H9 (cell line): ENCODE data around the gene GAS2L2. TPM values are rescaled to one million over a fixed set of nuclear protein-coding genes. Genes with fewer than 3 reads are reported as not detected.

ENCODE experiments used
- DNase-seq: peaks from one replicate; pipeline ENCODE4 v3.0.0-alpha.2; 2017
- H2AFZ ChIP-seq: one replicate; pipeline ENCODE4 v1.6.1; 2013; ENCODE audit warnings: mild to moderate bottlenecking, low read length, control low read depth, moderate library complexity
- H2AK5ac ChIP-seq: 2 replicates; pipeline ENCODE4 v1.6.1; 2013; ENCODE audit warnings: low read length, control low read depth, mixed read lengths; ENCODE audit not compliant: insufficient read length
- H2BK120ac ChIP-seq: one replicate; pipeline ENCODE4 v1.6.1; 2013; ENCODE audit warnings: low read depth, mild to moderate bottlenecking, low read length, control low read depth, inconsistent platforms; ENCODE audit not compliant: poor library complexity, severe bottlenecking
- H2BK12ac ChIP-seq: 2 replicates; pipeline ENCODE4 v1.6.1; 2013; ENCODE audit warnings: low read length, control low read depth, mixed read lengths, low read depth; ENCODE audit not compliant: insufficient read length
- H2BK15ac ChIP-seq: 2 replicates; pipeline ENCODE4 v1.6.1; 2013; ENCODE audit warnings: low read depth, low read length, control low read depth
- H2BK20ac ChIP-seq: one replicate; pipeline ENCODE4 v1.6.1; 2013; ENCODE audit warnings: low read depth, mild to moderate bottlenecking, low read length, control low read depth, inconsistent platforms; ENCODE audit not compliant: poor library complexity, severe bottlenecking
- H2BK5ac ChIP-seq: 2 replicates; pipeline ENCODE4 v1.6.1; 2013; ENCODE audit warnings: low read length, control low read depth, mixed read lengths; ENCODE audit not compliant: insufficient read length
- H3K14ac ChIP-seq: 2 replicates; pipeline ENCODE4 v1.6.1; 2013; ENCODE audit warnings: low read length, control low read depth; ENCODE audit not compliant: insufficient read depth
- H3K18ac ChIP-seq: 2 replicates; pipeline ENCODE4 v1.6.1; 2013; ENCODE audit warnings: low read depth, mild to moderate bottlenecking, mixed read lengths, low read length, control low read depth; ENCODE audit not compliant: insufficient read length
- H3K23ac ChIP-seq: 2 replicates; pipeline ENCODE4 v1.6.1; 2013; ENCODE audit warnings: low read length, control low read depth, mixed read lengths, low read depth; ENCODE audit not compliant: insufficient read length
- H3K23me2 ChIP-seq: 2 replicates; pipeline ENCODE4 v1.6.1; 2013; ENCODE audit warnings: low read depth, mild to moderate bottlenecking, mixed read lengths, low read length, control low read depth; ENCODE audit not compliant: insufficient read length, poor library complexity, severe bottlenecking
- H3K27ac ChIP-seq: 2 replicates; pipeline ENCODE4 v1.5.1; 2013; ENCODE audit warnings: low read length, control low read depth, mixed read lengths, low read depth; ENCODE audit not compliant: insufficient read length
- H3K27me3 ChIP-seq: 2 replicates; pipeline ENCODE4 v1.6.1; 2013; ENCODE audit warnings: low read length, control low read depth, inconsistent platforms; ENCODE audit not compliant: insufficient read depth
- H3K4ac ChIP-seq: 2 replicates; pipeline ENCODE4 v1.6.1; 2013; ENCODE audit warnings: low read depth, mild to moderate bottlenecking, control low read depth, inconsistent platforms, low read length, moderate library complexity
- H3K4me1 ChIP-seq: 2 replicates; pipeline ENCODE4 v1.6.1; 2013; ENCODE audit warnings: low read length, control low read depth, inconsistent platforms; ENCODE audit not compliant: insufficient read depth
- H3K4me2 ChIP-seq: 2 replicates; pipeline ENCODE4 v1.6.1; 2013; ENCODE audit warnings: low read length, control low read depth, mixed read lengths; ENCODE audit not compliant: insufficient read length, insufficient read depth
- H3K56ac ChIP-seq: 2 replicates; pipeline ENCODE4 v1.6.1; 2013; ENCODE audit warnings: low read depth, mild to moderate bottlenecking, mixed read lengths, low read length, control low read depth; ENCODE audit not compliant: insufficient read length
- H3K79me1 ChIP-seq: 2 replicates; pipeline ENCODE4 v1.6.1; 2013; ENCODE audit warnings: low read depth, mild to moderate bottlenecking, moderate library complexity, low read length, control low read depth, inconsistent platforms; ENCODE audit not compliant: insufficient read depth, poor library complexity, severe bottlenecking
- H3K79me2 ChIP-seq: 2 replicates; pipeline ENCODE4 v1.6.1; 2013; ENCODE audit warnings: low read length, control low read depth, inconsistent platforms; ENCODE audit not compliant: insufficient read depth
- H3K9ac ChIP-seq: 2 replicates; pipeline ENCODE4 v1.6.1; 2013; ENCODE audit warnings: low read length, control low read depth, mixed read lengths; ENCODE audit not compliant: insufficient read length; ENCODE audit errors: extremely low read depth
- H3K9me3 ChIP-seq: one replicate; pipeline ENCODE4 v1.6.1; 2013; ENCODE audit warnings: low read depth, low read length, inconsistent platforms; ENCODE audit not compliant: control insufficient read depth
- H3T11ph ChIP-seq: one replicate; pipeline ENCODE4 v1.6.1; 2013; ENCODE audit warnings: mild to moderate bottlenecking, low read length, control low read depth, inconsistent platforms
- H4K20me1 ChIP-seq: one replicate; pipeline ENCODE4 v1.6.1; 2013; ENCODE audit not compliant: control insufficient read depth, insufficient read length, insufficient read depth
- H4K5ac ChIP-seq: 2 replicates; pipeline ENCODE4 v1.6.1; 2013; ENCODE audit warnings: low read depth, mild to moderate bottlenecking, mixed read lengths, low read length, control low read depth; ENCODE audit not compliant: insufficient read length
- H4K8ac ChIP-seq: replicated peaks from 2 replicates; pipeline ENCODE4 v1.6.1; 2013; ENCODE audit warnings: low read length, control low read depth, mixed read lengths, low read depth; ENCODE audit not compliant: insufficient read length
- H4K91ac ChIP-seq: 2 replicates; pipeline ENCODE4 v1.6.1; 2013; ENCODE audit warnings: low read depth, mild to moderate bottlenecking, moderate library complexity, mixed read lengths, low read length, control low read depth; ENCODE audit not compliant: insufficient read length
- H3K27ac Mint-ChIP-seq, 3 experiments: 2 replicates in 2 of 3; 3 replicates in 1 of 3; pipeline ENCODE4 v1.8.0; 2020 to 2021; ENCODE audit warnings: mixed read lengths in 3 of 3, mild to moderate bottlenecking in 1 of 3, moderate library complexity in 1 of 3
- H3K27me3 Mint-ChIP-seq: 2 replicates; pipeline ENCODE4 v1.8.0; 2021; ENCODE audit warnings: low read depth, mild to moderate bottlenecking, moderate library complexity, mixed read lengths
- H3K36me3 Mint-ChIP-seq, 3 experiments: 2 replicates in 2 of 3; 3 replicates in 1 of 3; pipeline ENCODE4 v1.8.0; 2020 to 2021; ENCODE audit warnings: low read depth in 3 of 3, mixed read lengths in 3 of 3; ENCODE audit not compliant: insufficient read depth in 1 of 3
- H3K4me1 Mint-ChIP-seq, 2 experiments: 2 replicates each; pipeline ENCODE4 v1.8.0; 2020; ENCODE audit warnings: mixed read lengths in 2 of 2
- H3K4me3 Mint-ChIP-seq, 2 experiments: 2 replicates in 1 of 2; 3 replicates in 1 of 2; pipeline ENCODE4 v1.8.0; 2020 to 2021; ENCODE audit warnings: mild to moderate bottlenecking in 2 of 2, mixed read lengths in 2 of 2, moderate library complexity in 1 of 2
- H3K9me3 Mint-ChIP-seq, 2 experiments: 2 replicates in 1 of 2; 3 replicates in 1 of 2; pipeline ENCODE4 v1.8.0; 2020; ENCODE audit warnings: mild to moderate bottlenecking in 2 of 2, mixed read lengths in 2 of 2, moderate library complexity in 1 of 2
- WGBS: extraction: QIAGEN DNeasy Blood & Tissue Kit; methylation state at CpG from one replicate; pipeline ENCODE4 v1.1.7; 2013; ENCODE audit warnings: missing lambda C conversion rate, low lambda C conversion rate, mixed read lengths; ENCODE audit not compliant: insufficient read length; ENCODE audit errors: extremely low coverage; 5-methylcytosine and 5-hydroxymethylcytosine counted together
- total RNA-seq: library from RNA; stranded (reverse); gene quantifications from 2 replicates; pipeline ENCODE4 v1.2.1, GENCODE V29; 2021
- TF ChIP-seq, protein P1 (sequence below): fragments of 200-600 bp; sonication (generic); conservative IDR thresholded peaks from 3 replicates; pipeline ENCODE4 v1.8.0; 2021; ENCODE audit warnings: antibody characterized with exemption, mild to moderate bottlenecking

Gene GAS2L2
- total RNA-seq, 1 experiment from 2014 or later, result not detected

DNA sequence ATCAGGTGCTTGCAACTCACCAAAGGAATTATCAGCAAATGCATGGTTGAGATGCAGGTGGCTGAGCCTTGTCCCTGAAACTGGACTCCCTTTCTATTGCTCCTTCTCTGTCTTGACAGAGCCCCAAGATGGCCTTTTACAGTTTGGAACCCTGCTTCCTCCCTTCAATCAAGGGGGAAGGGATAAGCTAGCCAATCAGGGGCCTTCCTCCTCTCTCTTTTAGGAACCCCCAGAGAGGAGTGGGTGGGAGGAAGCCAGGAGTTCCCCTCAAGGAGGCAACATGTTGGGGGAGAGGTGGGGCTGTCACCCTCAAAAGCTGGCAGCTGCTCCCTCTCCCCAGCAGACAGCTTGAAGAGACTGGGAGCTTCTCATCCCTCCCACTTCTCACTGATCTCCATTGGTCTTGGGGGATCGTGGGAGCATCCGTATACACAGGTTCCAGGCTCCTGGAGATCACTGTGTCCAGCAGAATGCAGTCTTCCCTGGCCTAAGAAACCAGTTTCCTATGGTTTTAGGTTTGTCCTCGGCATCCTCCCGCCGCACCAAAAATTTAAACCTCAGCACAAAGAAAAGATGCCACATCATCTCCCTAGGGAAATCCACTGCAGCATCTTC, 14.4 kb downstream of the GAS2L2 start:
- Mint-ChIP-seq H3K9me3 (peaks cover 0 to 6% of the 10 kb centered on the region in 2 experiments; a peak in 2 of 5 replicates), H3K27me3 (peaks cover 70% of the 10 kb centered on the region), H3K27ac (no peak overlapping the region; a peak in 1 of 7 replicates), H3K36me3 (no peaks in the 10 kb centered on the region; a peak in 1 of 7 replicates), H3K4me3 (no peak overlapping the region), H3K4me1 (peaks cover 5 to 11% of the 10 kb centered on the region in 2 experiments)
- Histone ChIP-seq H3K4me2 (no peak overlapping the region), H4K8ac (no peak overlapping the region), H2BK12ac (no peak overlapping the region), H3K9ac (no peak overlapping the region), H2BK15ac (no peak overlapping the region), H3K56ac (no peak overlapping the region), H3K9me3 (no peaks in the 10 kb centered on the region), H3K27ac (no peak overlapping the region), H3K79me1 (no peaks in the 10 kb centered on the region), H3K23me2 (peaks cover 4% of the 10 kb centered on the region), H4K5ac (no peak overlapping the region), H3K4ac (no peak overlapping the region), H4K91ac (no peak overlapping the region), H2AK5ac (no peak overlapping the region), H4K20me1 (no peaks in the 10 kb centered on the region), H2BK20ac (no peak overlapping the region), H3K23ac (no peak overlapping the region), H3K27me3 (peaks cover 17% of the 10 kb centered on the region; the same call in 1 of the 2 replicates), H2AFZ (no peak overlapping the region), H2BK5ac (no peak overlapping the region), H3K14ac (no peak overlapping the region), H3T11ph (no peak overlapping the region), H3K4me1 (no peaks in the 10 kb centered on the region), H3K79me2 (no peaks in the 10 kb centered on the region), H3K18ac (no peak overlapping the region), H2BK120ac (no peak overlapping the region)
- no CpG with 5 or more reads among the region's 5 CpGs for WGBS
- DNase-seq, result no peak
- TF ChIP-seq, protein P1, sequence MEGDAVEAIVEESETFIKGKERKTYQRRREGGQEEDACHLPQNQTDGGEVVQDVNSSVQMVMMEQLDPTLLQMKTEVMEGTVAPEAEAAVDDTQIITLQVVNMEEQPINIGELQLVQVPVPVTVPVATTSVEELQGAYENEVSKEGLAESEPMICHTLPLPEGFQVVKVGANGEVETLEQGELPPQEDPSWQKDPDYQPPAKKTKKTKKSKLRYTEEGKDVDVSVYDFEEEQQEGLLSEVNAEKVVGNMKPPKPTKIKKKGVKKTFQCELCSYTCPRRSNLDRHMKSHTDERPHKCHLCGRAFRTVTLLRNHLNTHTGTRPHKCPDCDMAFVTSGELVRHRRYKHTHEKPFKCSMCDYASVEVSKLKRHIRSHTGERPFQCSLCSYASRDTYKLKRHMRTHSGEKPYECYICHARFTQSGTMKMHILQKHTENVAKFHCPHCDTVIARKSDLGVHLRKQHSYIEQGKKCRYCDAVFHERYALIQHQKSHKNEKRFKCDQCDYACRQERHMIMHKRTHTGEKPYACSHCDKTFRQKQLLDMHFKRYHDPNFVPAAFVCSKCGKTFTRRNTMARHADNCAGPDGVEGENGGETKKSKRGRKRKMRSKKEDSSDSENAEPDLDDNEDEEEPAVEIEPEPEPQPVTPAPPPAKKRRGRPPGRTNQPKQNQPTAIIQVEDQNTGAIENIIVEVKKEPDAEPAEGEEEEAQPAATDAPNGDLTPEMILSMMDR, result no peak
